SJSA1 (cell line): ENCODE data around the gene TARM1. TPM values are rescaled to one million over a fixed set of nuclear protein-coding genes. Genes with fewer than 3 reads are reported as not detected.

Experiments
- DNase-seq, 2 experiments: peaks; one replicate each; pipeline ENCODE4 v3.0.0-alpha.2; 2015 to 2020; ENCODE audit warnings: low spot score in 2 of 2, low read depth in 1 of 2
- H3K27ac ChIP-seq: fragments of 250-450 bp; sonication (Bioruptor Pico); 2 replicates; pipeline ENCODE4 v1.5.1; 2020; ENCODE audit warnings: mild to moderate bottlenecking, moderate library complexity
- H3K27me3 ChIP-seq: fragments of 250-450 bp; sonication (Bioruptor Pico); replicated peaks from 2 replicates; pipeline ENCODE4 v1.5.1; 2020; ENCODE audit warnings: mild to moderate bottlenecking, moderate library complexity
- H3K36me3 ChIP-seq: fragments of 250-450 bp; sonication (Bioruptor Pico); 2 replicates; pipeline ENCODE4 v1.5.1; 2020; ENCODE audit warnings: mild to moderate bottlenecking
- H3K4me1 ChIP-seq: fragments of 250-450 bp; sonication (Bioruptor Pico); replicated peaks from 2 replicates; pipeline ENCODE4 v1.6.1; 2021; ENCODE audit warnings: mild to moderate bottlenecking
- H3K4me3 ChIP-seq: fragments of 250-450 bp; sonication (Bioruptor Pico); 2 replicates; pipeline ENCODE4 v1.5.1; 2020; ENCODE audit warnings: mild to moderate bottlenecking
- H3K9me3 ChIP-seq: fragments of 250-450 bp; sonication (Bioruptor Pico); replicated peaks from 2 replicates; pipeline ENCODE4 v1.5.1; 2020; ENCODE audit warnings: mild to moderate bottlenecking
- total RNA-seq: library from RNA; depleted of rRNA; stranded (reverse); fragments of >200 nt; shearing (Covaris generic); gene quantifications from 2 replicates; pipeline ENCODE4 v1.2.3, GENCODE V29; 2014; rRNA removed

TARM1 gene
- total RNA-seq: not detected in 2 replicates

DNA sequence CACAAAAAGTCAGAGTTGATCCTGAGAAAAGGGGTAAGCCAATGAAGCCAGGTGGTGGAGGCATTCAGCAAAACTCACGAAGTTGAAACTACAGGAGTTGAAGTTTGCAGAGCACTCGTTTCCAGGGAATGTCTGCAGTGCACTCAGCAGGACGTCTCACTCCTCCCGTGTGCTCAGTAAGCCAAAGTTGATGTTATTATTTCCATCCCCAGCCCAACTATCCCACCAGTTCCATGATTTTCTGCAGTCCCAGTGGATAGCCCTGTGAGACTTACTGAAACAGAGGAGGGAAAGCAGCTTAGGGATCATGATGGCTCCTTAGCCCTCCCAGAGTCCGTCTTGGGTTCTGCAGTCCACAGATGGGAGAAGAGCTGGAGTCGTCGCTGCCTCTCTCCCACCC, at the start of gene TARM1:
TSS of gene TARM1 (minus strand) at position 334 of the 400 bp plus-strand sequence. CDS start at position 309, 25 bp downstream.
- DNase-seq: no peak
- peaks cover 4% of the 10 kb centered on the region; the same call in 1 of the 2 replicates for H3K9me3 ChIP-seq
- no peak within 1 kb of the TSS for H3K4me3 ChIP-seq
- H3K36me3 ChIP-seq: no peaks in the 10 kb centered on the region
- H3K4me1 ChIP-seq: no peaks in the 10 kb centered on the region
- no peaks in the 10 kb centered on the region for H3K27me3 ChIP-seq
- H3K27ac ChIP-seq: no peak within 1 kb of the TSS

DNA sequence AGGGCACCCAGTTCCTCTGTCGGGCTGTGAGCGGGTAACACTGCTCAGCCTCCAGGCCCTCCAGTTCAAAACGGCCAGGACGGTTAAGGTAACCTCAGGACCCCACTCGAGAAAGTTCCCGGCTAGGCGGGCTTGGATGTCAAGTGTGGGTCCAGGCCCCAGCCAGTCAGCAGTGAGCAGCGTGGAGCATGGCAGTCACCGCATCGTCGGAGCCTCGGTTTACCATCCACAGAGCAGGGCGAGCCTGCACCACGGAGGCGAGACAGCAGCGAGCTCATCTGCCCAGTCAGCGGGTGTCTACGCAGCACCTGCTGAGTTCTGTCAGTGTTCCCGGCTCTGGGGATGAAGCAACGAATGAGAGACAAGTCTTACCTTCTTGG, 48.4 kb upstream of the TARM1 start:
- Histone ChIP-seq H3K4me3 (no peak overlapping the region), H3K27me3 (no peaks in the 10 kb centered on the region), H3K36me3 (peaks cover 59% of the 10 kb centered on the region), H3K9me3 (no peaks in the 10 kb centered on the region), H3K27ac (no peak overlapping the region), H3K4me1 (no peaks in the 10 kb centered on the region)
- DNase-seq: no peak

DNA sequence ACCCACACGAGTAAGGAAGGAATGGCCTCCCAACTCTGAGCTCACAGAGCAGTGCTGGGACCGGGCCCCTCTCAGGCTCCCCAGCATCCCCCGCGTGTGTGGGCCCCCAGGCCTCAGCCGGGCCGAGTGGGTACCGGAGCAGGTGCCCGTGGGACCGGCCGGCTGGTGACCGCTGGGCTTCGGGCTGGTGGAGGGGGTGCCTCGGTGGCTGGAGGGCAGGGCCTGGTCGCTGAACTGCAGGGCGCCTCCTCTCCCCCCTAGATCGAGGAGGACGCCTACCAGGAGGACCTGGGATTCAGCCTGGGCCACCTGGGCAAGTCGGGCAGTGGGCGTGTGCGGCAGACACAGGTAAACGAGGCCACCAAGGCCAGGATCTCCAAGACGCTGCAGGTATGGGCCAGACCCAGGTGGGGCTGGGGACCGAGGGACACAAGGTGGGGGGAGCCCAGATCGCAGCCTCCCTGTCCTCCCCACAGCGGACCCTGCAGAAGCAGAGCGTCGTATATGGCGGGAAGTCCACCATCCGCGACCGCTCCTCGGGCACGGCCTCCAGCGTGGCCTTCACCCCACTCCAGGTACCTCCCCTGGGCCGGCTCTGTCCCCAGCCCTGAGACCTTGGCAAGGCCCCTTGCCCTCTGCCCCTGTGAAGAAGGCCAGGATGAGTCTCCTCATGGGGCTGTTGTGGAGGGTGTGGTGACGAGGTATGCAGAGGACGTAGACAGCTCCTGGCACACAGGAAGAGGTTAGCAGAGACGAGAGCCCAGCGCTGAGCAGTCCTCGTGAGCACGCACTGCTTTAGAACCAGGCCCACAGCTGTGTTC, 47.8 kb upstream of the TARM1 start:
- Histone ChIP-seq H3K27me3 (no peaks in the 10 kb centered on the region), H3K4me3 (no peak overlapping the region), H3K27ac (no peak overlapping the region), H3K36me3 (peaks cover 65% of the 10 kb centered on the region), H3K4me1 (no peaks in the 10 kb centered on the region), H3K9me3 (no peaks in the 10 kb centered on the region)
- no peak for DNase-seq

DNA sequence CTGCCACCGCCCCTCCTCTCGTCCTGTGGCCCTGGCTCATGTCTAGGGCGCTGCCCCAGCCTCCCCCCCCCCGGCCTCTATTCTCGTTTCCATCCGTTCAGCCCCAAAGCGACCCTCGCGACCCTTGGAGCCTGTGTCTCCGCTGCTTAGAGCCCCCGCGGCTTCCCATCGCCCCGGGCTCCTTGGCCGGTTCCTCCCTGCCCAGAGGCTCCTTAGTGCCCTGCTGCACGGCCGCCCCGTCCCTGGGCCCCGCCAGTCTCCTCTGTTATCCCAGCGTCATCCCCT, 47.2 kb upstream of the TARM1 start:
- H3K27ac ChIP-seq: no peak overlapping the region
- peaks cover 71% of the 10 kb centered on the region for H3K36me3 ChIP-seq
- no peaks in the 10 kb centered on the region for H3K4me1 ChIP-seq
- no peak for DNase-seq
- H3K27me3 ChIP-seq: no peaks in the 10 kb centered on the region
- H3K9me3 ChIP-seq: no peaks in the 10 kb centered on the region
- no peak overlapping the region for H3K4me3 ChIP-seq

DNA sequence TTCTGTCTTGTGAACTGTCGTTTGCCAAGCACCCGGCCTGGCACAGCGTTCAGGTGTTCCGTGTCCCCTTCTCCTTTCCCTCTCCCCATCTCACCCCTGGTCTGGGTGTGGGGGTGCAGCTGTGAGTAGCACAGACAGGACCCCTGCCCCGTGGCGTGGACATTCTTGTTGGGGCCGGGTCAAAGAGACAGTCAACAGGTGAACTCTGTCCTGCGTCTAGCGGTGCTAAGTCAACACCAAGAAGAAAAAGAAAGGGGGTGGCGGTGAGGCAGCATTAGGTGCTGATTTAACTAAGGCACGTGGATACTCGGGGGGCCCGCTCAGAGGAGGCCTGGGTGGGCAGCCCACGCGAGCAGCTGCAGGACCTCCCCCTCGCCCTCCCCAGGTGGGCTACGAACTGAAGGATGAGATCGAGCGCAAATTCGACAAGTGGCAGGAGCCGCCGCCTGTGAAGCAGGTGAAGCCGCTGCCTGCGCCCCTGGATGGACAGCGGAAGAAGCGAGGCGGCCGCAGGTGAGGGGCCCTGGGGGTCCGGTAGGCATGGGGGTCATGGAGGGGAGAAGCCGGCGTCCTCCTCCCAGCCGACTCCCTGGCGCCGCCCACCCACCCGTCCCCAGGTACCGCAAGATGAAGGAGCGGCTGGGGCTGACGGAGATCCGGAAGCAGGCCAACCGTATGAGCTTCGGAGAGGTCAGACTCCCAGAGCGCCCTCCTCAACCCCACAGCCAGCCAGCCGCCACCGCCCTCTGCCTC, 46.7 kb upstream of the TARM1 start:
- H3K9me3 ChIP-seq: no peaks in the 10 kb centered on the region
- peaks cover 76% of the 10 kb centered on the region for H3K36me3 ChIP-seq
- H3K27ac ChIP-seq: no peak overlapping the region

DNA sequence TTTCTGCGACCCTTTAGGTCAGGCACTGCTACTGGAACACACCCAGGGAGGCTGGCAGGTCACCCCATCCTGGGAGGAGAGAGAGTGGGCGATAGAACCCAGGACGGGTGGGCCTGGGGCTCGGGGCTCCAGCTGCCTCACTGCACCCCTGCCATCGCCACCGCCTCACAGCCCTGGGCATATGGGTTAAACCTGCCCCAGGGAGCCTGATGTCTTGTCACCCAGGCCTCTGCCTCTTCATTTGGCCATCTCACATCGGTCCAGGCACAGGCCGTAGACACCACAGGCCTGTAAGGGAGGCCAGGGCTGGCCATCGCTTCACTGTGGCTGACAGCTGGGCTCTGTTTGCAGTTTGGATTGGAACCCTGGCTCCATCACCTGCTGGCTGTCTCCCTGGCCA, 44.5 kb upstream of the TARM1 start:
- H3K4me1 ChIP-seq: no peaks in the 10 kb centered on the region
- H3K27me3 ChIP-seq: no peaks in the 10 kb centered on the region
- no peak for DNase-seq
- no peak overlapping the region for H3K4me3 ChIP-seq
- H3K9me3 ChIP-seq: no peaks in the 10 kb centered on the region
- peaks cover 84% of the 10 kb centered on the region for H3K36me3 ChIP-seq
- no peak overlapping the region for H3K27ac ChIP-seq

More for the DNA sequence above, 46.7 kb upstream of the TARM1 start:
- Histone ChIP-seq H3K27me3 (no peaks in the 10 kb centered on the region), H3K4me1 (no peaks in the 10 kb centered on the region), H3K4me3 (no peak overlapping the region)
- no peak for DNase-seq

DNA sequence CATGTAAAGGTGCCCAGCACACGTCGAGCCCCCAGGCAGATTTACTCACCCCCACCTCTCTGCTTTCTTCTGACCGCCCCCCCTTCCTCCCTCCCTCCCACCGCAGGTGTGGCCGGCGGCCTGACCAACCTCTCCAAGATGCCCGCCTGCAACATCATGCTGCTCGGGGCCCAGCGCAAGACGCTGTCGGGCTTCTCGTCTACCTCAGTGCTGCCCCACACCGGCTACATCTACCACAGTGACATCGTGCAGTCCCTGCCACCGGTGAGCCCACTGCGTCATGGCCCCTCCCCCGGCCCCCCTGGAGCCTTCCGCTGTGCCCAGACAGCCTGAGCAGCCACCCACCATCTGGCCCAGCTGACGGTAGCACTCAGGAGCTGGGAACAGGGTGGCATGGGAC, 43.2 kb upstream of the TARM1 start:
- no peak overlapping the region for H3K4me3 ChIP-seq
- DNase-seq: no peak
- H3K36me3 ChIP-seq: peaks cover 91% of the 10 kb centered on the region
- H3K27me3 ChIP-seq: no peaks in the 10 kb centered on the region
- no peaks in the 10 kb centered on the region for H3K4me1 ChIP-seq
- H3K9me3 ChIP-seq: no peaks in the 10 kb centered on the region
- H3K27ac ChIP-seq: no peak overlapping the region

DNA sequence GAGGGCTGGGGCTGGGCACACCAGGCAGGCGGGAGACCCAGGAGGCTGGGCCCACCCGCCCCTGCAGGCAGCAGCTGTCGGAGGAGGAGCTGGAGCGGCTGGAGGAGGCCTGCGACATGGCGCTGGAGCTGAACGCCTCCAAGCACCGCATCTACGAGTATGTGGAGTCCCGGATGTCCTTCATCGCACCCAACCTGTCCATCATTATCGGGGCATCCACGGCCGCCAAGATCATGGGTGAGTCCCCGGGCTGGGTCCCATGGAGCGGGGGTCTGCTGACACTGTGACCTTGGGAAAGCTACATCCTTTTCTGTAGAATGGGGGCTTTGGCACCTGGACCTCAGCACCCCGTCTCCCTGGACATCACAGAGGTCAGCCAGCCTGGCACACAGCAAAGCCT, 42.5 kb upstream of the TARM1 start:
- no peaks in the 10 kb centered on the region for H3K27me3 ChIP-seq
- peaks cover 85% of the 10 kb centered on the region for H3K36me3 ChIP-seq
- H3K27ac ChIP-seq: no peak overlapping the region

DNA sequence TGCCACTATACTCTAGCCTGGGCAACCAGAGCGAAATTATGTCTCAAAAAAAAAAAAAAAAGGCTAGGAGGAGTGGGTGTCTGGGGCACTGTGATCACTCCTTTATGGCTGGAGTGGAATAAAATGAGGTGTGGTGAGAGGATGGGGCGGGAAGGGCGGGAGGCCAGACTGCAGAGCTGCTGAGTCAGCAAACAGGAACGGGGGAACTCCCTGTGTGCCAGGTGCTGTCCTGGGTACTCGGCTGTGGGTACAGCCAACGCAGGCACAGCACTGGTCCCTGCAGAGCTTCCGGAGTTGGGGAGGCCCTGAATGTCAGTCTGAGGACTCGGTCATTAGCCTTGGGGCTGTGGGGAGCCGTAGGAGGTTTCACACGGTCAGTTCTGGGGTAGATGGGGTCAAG, 40.1 kb upstream of the TARM1 start:
- Histone ChIP-seq H3K9me3 (no peaks in the 10 kb centered on the region), H3K36me3 (peaks cover 64% of the 10 kb centered on the region), H3K4me3 (no peak overlapping the region), H3K27me3 (no peaks in the 10 kb centered on the region), H3K4me1 (peaks cover 5% of the 10 kb centered on the region), H3K27ac (no peak overlapping the region)
- DNase-seq: no peak

More for the DNA sequence above, 42.5 kb upstream of the TARM1 start:
- H3K4me3 ChIP-seq: no peak overlapping the region
- H3K4me1 ChIP-seq: no peaks in the 10 kb centered on the region
- H3K9me3 ChIP-seq: no peaks in the 10 kb centered on the region
- DNase-seq: no peak

DNA sequence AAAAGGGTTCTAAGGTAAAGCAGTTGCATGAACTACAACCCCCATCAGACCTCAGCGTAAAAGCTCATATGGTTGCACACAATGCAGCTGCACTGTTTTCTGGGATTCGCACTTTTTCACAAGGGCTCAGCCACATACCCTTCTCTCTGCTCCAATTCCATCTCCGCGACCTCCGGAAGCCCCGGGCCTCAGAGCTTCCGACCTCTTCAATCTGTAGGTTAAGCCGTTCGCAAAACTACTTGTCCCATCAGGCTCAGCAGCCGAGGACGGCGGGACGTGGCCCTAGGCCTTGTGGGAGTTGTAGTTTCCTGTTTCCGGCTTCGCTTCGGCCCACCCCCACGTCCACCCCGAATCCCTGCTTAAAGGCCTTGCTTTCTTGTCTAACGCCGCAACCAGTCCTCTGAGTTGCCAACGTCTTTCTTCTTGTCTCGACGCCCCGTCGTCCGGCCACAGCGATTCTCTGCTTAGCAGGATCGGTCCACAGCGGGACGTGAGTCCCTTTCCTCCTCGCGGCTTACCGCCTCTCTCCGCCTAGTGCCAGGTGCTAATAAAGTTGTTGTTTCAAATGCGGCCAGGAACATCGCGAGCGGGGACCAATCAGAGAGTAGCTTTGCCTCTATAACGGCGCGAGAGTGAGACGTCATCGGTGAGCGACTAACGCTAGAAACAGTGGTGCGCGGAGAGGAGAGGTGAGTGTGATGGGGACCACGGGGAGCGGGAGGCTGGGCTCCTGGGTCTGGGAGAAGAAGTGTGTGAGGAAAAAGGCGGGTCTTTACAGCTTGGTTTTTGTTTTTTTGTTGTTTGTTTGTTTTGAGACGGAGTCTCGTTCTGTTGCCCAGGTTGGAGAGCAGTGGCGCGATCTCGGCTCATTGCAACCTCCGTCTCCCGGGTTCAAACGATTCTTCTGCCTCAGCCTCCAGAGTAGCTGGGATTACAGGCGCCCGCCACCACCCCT, 34.2 kb upstream of the TARM1 start, which contains the start of the genes PRPF31 and TFPT:
TSS of gene PRPF31 (plus strand) at position 646 of the 955 bp plus-strand sequence. CDS start 2,525 bp downstream, outside the sequence.
TSS of gene TFPT (minus strand) at position 549 of the 955 bp plus-strand sequence. CDS start at position 161, 388 bp downstream.
- peaks cover 20% of the 10 kb centered on the region for H3K36me3 ChIP-seq
- H3K27me3 ChIP-seq: no peaks in the 10 kb centered on the region
- H3K27ac ChIP-seq: peak within 1 kb of the TSS; percentile 56
- DNase-seq: peak; percentile 96 to 99
- peaks cover 9% of the 10 kb centered on the region for H3K4me1 ChIP-seq
- peak within 1 kb of the TSS; percentile 54 for H3K4me3 ChIP-seq
- no peaks in the 10 kb centered on the region for H3K9me3 ChIP-seq

DNA sequence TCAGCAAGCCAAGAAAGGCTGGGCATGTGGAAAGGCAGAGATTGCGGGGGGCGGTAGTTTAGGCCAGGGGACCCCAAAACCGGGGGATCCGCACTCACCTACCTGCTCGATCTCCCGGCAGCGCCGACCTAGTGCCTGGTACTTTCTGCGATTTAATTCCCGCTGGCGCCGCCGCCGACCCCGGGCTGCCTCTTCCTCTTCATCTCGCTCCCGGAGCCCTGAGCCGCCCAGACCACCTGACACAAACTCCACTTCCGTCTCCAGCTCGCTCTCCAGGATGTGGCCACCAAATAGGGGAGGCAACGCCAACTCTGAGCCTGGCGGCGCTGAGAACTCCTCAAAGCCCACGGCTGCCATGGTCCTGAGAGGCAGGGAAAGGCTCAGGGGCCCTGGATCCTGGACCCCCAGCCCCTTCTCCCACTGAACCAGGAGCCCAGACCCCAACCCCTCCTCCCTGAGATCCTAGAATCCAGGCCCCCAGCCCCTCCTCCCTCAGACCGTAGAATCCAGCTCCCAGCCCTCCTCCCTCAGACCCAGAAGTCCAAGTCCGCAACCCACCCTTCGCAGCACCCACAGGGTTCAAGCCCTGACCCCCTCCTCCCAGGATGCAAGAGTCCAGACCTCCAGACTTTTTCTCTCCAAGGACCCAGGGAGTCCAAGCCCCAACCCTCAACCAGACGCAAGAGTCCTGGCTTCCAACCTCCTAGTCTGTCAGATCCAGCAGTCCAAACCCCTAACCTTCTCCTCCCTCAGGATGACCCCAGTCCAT, 33.4 kb upstream of the TARM1 start:
- Histone ChIP-seq H3K27ac (no peak overlapping the region), H3K27me3 (no peaks in the 10 kb centered on the region), H3K4me1 (peaks cover 9% of the 10 kb centered on the region), H3K4me3 (peak overlapping the region; percentile 54), H3K36me3 (peaks cover 21% of the 10 kb centered on the region), H3K9me3 (no peaks in the 10 kb centered on the region)
- DNase-seq: no peak

DNA sequence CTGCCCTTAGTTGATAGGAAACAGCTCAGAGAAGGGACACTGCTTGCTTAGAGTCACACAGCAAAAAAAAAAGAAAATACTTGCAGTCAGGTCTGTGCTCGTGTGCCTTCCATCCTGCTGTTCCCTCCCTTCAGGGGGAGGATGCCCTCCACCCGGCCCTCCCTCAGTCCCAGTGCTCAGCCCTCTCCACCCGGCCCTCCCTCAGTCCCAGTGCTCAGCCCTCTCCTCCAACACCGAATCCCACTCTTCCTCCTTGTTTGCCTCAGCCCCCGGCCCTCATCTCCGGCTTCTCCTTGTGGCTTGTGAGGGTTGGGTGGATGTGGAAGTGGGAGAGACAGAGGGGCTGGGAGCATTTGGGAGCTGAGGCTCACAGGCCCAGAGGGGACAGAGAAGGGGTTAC, 28.5 kb upstream of the TARM1 start:
- DNase-seq: no peak
- H3K36me3 ChIP-seq: peaks cover 61% of the 10 kb centered on the region

DNA sequence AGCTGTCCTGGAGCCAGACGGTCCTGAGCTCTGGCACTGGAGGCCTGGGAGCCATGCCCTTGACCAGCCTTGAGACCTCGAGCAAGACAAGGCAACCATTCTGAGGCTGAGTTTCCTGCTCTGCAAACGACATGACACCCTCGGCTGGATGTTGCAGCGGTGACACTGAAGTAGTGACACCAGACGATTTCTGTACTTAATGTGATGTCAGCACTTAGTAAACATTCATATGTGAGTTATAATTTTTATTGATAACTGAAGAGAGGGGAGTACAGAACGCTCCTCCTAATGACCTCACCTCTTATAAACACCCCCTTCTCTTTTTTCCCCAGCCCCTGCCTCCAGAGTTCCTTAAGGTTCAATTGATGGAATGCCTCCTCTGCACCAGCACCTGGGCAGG, 27.3 kb upstream of the TARM1 start:
- Histone ChIP-seq H3K27me3 (no peaks in the 10 kb centered on the region), H3K4me1 (no peaks in the 10 kb centered on the region), H3K4me3 (no peak overlapping the region), H3K9me3 (no peaks in the 10 kb centered on the region), H3K27ac (no peak overlapping the region), H3K36me3 (peaks cover 61% of the 10 kb centered on the region)
- no peak for DNase-seq

More for the DNA sequence above, 28.5 kb upstream of the TARM1 start:
- no peak overlapping the region for H3K27ac ChIP-seq
- peaks cover 3% of the 10 kb centered on the region; the same call in 1 of the 2 replicates for H3K4me1 ChIP-seq
- no peaks in the 10 kb centered on the region for H3K27me3 ChIP-seq
- H3K9me3 ChIP-seq: no peaks in the 10 kb centered on the region
- no peak overlapping the region for H3K4me3 ChIP-seq
